A375 (cell line): ENCODE results near the gene CD8A. TPM values are rescaled to one million over a fixed set of nuclear protein-coding genes. Genes with fewer than 3 reads are reported as not detected.

Source experiments
- total RNA-seq: library from RNA; depleted of rRNA; stranded (reverse); fragments of >200 nt; shearing (Covaris generic); gene quantifications from 2 replicates; pipeline ENCODE4 v1.2.3, GENCODE V29; 2014; rRNA removed

CD8A gene
- total RNA-seq = 0.08 TPM in 1 of 2 replicates, not detected in the other

DNA sequence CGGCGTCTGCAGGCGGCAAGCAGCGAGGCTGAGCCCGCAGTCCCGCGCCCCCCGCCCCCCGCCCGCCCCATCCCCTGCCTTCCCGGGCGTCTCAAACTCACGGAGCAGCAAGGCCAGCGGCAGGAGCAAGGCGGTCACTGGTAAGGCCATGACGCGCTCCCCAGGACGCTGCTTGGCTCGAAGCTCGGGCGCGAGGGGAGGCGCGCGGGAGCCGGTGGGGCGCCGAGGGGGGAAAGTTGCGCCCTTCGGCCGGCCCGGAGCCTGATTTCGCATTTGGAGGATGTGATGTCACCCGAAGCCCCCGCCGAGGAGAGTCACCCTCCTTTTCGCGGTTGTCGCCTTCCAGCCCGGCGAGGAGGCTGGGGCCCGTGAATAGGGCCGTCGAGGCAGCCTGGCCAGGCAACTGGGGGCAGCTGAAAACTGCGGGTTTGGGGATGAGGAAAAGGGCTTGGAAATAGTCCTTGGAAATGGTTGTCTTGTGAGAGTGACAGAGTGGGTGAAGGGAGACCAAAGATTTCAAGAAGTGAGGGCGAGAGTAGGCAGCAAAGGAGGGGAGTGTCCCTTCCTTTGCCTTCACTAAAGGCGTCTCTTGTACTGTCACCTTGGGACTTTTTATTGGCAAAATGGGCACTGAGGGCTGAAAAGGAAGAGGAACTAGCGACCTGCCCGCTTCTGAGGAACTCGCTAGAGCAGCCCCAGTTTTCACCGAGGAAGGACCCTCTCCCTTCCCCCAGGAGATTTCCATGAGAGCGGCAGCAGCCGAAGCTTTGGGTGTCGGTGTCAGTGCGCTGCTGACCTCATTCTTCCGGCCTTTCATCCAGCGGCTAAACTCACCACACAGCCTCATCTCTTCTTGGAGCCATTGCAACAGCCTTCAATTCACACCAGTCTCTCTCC lies at the start of gene CD8A:
TSS of gene CD8A (minus strand) at position 238 of the 897 bp plus-strand sequence. CDS start at position 150, 88 bp downstream.

Other genes with a start within 250 kb of the CD8A start
- gene CHMP3, start 227.5 kb downstream of the CD8A start, total RNA-seq = 62.5 and 69.1 TPM in 2 replicates
- 13.8 and 17.5 TPM in 2 replicates for gene RNF103, start 167.0 kb downstream of the CD8A start, total RNA-seq
- 30.4 and 30.8 TPM in 2 replicates for gene RMND5A, start 70.6 kb downstream of the CD8A start, total RNA-seq
- gene CD8B, start 71.0 kb upstream of the CD8A start, total RNA-seq = not detected in 2 replicates
- gene RGPD1, start 151.2 kb upstream of the CD8A start, total RNA-seq = 1.4 and 4.1 TPM in 2 replicates
- gene PLGLB1, start 230.9 kb upstream of the CD8A start, total RNA-seq = 0.13 and 1.5 TPM in 2 replicates